8988T (cell line): ENCODE data around the gene GALNT7.

Experiments
- DNase-seq: peaks from one replicate; pipeline ENCODE4 v3.0.0; 2011

GALNT7 gene

DNA sequence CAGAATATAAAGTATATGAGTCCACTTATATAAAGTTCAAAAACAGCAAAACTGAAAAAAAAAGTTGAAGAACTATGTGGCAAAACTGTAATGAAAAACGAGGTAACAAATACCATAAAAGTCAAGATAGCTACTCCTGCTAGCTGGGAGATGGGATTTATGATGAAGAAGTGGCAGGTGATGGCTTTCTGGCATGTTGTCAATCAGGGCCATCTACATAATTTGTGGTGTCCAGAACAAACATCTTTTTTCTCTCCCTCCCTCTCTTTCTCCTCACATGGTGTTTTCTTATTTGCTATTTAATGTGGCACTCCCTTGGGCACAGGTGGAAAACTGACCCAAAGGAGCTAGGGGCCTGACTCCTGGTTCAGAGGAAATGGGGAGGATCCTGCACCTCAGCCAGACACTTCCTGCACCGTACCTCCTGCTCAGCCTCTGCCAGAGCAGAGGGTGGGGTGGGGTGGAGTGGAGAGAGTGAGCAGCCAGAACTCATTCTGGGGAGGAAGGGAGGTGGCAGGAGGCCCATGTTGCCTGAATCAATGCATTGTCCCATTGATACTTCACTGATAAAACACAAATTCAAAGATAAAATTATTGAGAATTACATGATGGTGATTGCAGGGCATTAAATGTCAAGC is 196.9 kb downstream of the GALNT7 start:
- DNase-seq, result no peak

- DNase-seq, result no peak
Observed at GRCh38 chr4:173367285-173367684, 198.7 kb downstream of the GALNT7 start.

GRCh38 chr4:173367946-173368345 is 199.3 kb downstream of the GALNT7 start:
- DNase-seq, result no peak

- DNase-seq, result no peak
Observed at GRCh38 chr4:173370130-173370476, 201.5 kb downstream of the GALNT7 start.

- DNase-seq, result peak; percentile 81
Observed at GRCh38 chr4:173370477-173371291, 202.1 kb downstream of the GALNT7 start, which contains the start of gene SAP30. Gene SAP30, plus strand, starts transcription at chr4:173370954. Its CDS starts 229 bp downstream, at chr4:173371183.

DNA sequence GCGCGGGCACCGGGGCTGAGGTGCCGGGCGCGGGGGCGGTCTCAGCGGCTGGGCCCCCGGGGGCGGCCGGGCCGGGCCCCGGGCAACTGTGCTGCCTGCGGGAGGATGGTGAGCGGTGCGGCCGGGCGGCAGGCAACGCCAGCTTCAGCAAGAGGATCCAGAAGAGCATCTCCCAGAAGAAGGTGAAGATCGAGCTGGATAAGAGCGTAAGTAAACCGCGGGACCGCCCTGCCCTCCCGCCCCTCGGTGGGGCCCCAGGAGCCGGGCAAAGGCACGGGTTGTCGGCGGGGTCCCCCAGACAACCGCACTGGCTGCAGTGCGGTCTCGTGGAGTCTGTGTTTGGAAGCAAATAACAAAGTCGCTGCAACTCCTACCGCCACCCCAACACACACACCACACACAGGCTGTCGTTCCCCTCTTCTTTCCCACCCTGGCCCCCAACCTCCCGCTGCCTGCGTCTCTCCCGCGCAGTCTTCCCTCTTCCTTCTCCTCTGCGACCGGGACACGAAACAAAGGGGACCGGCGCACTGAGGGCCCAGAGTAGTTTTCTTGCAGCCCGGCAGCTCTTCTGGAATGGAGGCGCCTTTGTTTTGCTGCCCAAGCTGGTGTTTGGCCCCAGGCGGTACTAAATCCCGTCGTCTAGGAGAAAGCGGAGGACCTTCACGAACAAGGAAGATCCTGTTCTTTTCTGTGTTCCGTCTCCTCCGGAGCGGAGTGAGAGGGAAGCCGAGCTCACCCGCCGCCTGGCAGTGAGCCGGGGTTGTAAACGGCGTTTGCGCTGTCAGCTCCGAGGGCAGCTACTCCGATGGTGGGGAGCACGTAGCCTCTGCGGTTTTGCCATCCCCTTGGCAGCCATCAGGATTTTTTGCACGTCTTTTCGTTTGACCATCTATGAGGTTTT is 202.9 kb downstream of the GALNT7 start:
- peak; percentile 21 for DNase-seq
